Astrocyte (in vitro differentiated cells and primary cell): ENCODE results near the gene TRMU. TPM values are rescaled to one million over a fixed set of nuclear protein-coding genes. Genes with fewer than 3 reads are reported as not detected.

Experiments used
- DNase-seq: peaks from one replicate; pipeline ENCODE4 v3.0.0-alpha.2; 2010; ENCODE audit warnings: low read depth
- FAIRE-seq: peaks from 2 replicates; lab custom pipeline; 2011; peaks lifted over from hg19 to GRCh38; lab: Jason Lieb, UNC
- H2AFZ ChIP-seq: 2 replicates; pipeline ENCODE4 v1.6.0; 2012; ENCODE audit warnings: low read depth, low read length, inconsistent platforms
- H3K27ac ChIP-seq: 2 replicates; pipeline ENCODE4 v1.5.1; 2011; ENCODE audit warnings: low read depth, low read length, inconsistent platforms
- H3K27me3 ChIP-seq: 2 replicates; pipeline ENCODE4 v1.6.0; 2011; ENCODE audit warnings: low read length, inconsistent platforms; ENCODE audit not compliant: insufficient read depth
- H3K36me3 ChIP-seq: 2 replicates; pipeline ENCODE4 v1.5.1; 2011; ENCODE audit warnings: low read length, inconsistent platforms; ENCODE audit not compliant: insufficient read depth
- H3K4me1 ChIP-seq: 2 replicates; pipeline ENCODE4 v1.5.1; 2011; ENCODE audit warnings: low read length, inconsistent platforms; ENCODE audit not compliant: insufficient read depth
- H3K4me2 ChIP-seq: 2 replicates; pipeline ENCODE4 v1.6.0; 2012; ENCODE audit warnings: low read length, inconsistent platforms
- H3K4me3 ChIP-seq: 2 replicates; pipeline ENCODE4 v1.5.1; 2011; ENCODE audit warnings: low read depth, mild to moderate bottlenecking, low read length, inconsistent platforms; ENCODE audit not compliant: insufficient read depth
- H3K79me2 ChIP-seq: 2 replicates; pipeline ENCODE4 v1.6.0; 2012; ENCODE audit warnings: mild to moderate bottlenecking, low read length, inconsistent platforms; ENCODE audit not compliant: insufficient read depth
- H3K9ac ChIP-seq: 2 replicates; pipeline ENCODE4 v1.6.0; 2012; ENCODE audit warnings: mild to moderate bottlenecking, low read length, inconsistent platforms
- H3K9me3 ChIP-seq: 2 replicates; pipeline ENCODE4 v1.5.1; 2012; ENCODE audit warnings: low read depth, mild to moderate bottlenecking, low read length, inconsistent platforms; ENCODE audit not compliant: insufficient read depth
- H4K20me1 ChIP-seq: 2 replicates; pipeline ENCODE4 v1.6.0; 2012; ENCODE audit warnings: low read length, inconsistent platforms; ENCODE audit not compliant: insufficient read depth
- H3K27ac Mint-ChIP-seq: one replicate; pipeline ENCODE4 v1.8.0; 2021; ENCODE audit warnings: mild to moderate bottlenecking, mixed read lengths; ENCODE audit not compliant: unreplicated experiment
- H3K27me3 Mint-ChIP-seq: one replicate; pipeline ENCODE4 v1.8.0; 2021; ENCODE audit warnings: low read depth, mixed read lengths; ENCODE audit not compliant: unreplicated experiment
- H3K36me3 Mint-ChIP-seq: one replicate; pipeline ENCODE4 v1.8.0; 2021; ENCODE audit warnings: low read depth, mixed read lengths; ENCODE audit not compliant: unreplicated experiment
- H3K4me1 Mint-ChIP-seq: one replicate; pipeline ENCODE4 v1.8.0; 2021; ENCODE audit warnings: low read depth, mixed read lengths; ENCODE audit not compliant: unreplicated experiment
- H3K4me3 Mint-ChIP-seq: one replicate; pipeline ENCODE4 v1.8.0; 2021; ENCODE audit warnings: mild to moderate bottlenecking, moderate library complexity, mixed read lengths; ENCODE audit not compliant: unreplicated experiment
- H3K9me3 Mint-ChIP-seq: one replicate; pipeline ENCODE4 v1.8.0; 2021; ENCODE audit warnings: mild to moderate bottlenecking, mixed read lengths; ENCODE audit not compliant: unreplicated experiment
- EZH2 ChIP-seq: IDR thresholded peaks from 2 replicates; pipeline ENCODE4 v1.6.1; 2012; ENCODE audit warnings: mild to moderate bottlenecking, low read length, inconsistent platforms; ENCODE audit not compliant: insufficient read depth
- total RNA-seq: library from RNA; stranded (reverse); gene quantifications from 2 replicates; pipeline ENCODE4 v1.2.1, GENCODE V29; 2021
- TF ChIP-seq, protein P1 (sequence below): IDR thresholded peaks from 2 replicates; pipeline ENCODE4 v1.5.1; 2011; ENCODE audit warnings: low read depth, mild to moderate bottlenecking, inconsistent platforms, low read length, moderate library complexity; ENCODE audit not compliant: insufficient read depth

Gene TRMU
- total RNA-seq, 1 donor from 2014 or later, result 33.4 TPM

DNA sequence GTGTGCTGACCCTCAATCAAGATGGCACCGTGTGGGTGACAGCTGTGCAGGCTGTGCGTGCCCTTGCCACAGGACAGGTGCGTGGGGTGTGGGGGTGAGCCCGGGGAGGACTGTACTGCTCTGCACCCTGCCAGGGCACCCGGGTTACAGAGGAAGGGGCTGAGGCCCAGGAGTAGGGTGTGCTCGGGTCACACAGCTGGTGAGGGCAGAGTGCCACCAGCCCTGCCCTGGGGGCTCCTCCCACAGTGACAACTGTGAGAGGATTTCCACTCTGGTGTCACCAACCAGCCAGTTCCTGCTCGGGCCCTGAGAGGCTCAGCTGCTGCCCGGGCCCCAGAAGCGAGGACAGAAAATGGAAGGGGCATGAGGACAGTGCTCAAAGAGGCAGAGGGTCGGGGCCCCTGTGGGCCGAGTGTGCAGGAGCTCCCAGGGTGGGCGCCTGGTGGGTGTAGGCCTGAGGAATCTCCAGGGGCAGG is 20.5 kb downstream of the TRMU start:
- no peak overlapping the region for H3K9ac ChIP-seq
- H3K4me3 ChIP-seq, result no peak overlapping the region
- H3K4me2 ChIP-seq, result no peak overlapping the region
- peaks cover 6% of the 10 kb centered on the region for H3K4me1 ChIP-seq
- FAIRE-seq, result no peak
- H2AFZ ChIP-seq, result no peak overlapping the region
- peaks cover 26% of the 10 kb centered on the region for H3K36me3 Mint-ChIP-seq
- peaks cover 9% of the 10 kb centered on the region for H3K4me1 Mint-ChIP-seq
- H3K27me3 Mint-ChIP-seq, result no peaks in the 10 kb centered on the region
- H3K27me3 ChIP-seq, result no peaks in the 10 kb centered on the region
- no peaks in the 10 kb centered on the region for H3K9me3 Mint-ChIP-seq
- H3K9me3 ChIP-seq, result no peaks in the 10 kb centered on the region
- H3K79me2 ChIP-seq, result peaks cover 5% of the 10 kb centered on the region
- no peak overlapping the region for H3K27ac Mint-ChIP-seq
- no peak for TF ChIP-seq EZH2
- TF ChIP-seq, protein P1, sequence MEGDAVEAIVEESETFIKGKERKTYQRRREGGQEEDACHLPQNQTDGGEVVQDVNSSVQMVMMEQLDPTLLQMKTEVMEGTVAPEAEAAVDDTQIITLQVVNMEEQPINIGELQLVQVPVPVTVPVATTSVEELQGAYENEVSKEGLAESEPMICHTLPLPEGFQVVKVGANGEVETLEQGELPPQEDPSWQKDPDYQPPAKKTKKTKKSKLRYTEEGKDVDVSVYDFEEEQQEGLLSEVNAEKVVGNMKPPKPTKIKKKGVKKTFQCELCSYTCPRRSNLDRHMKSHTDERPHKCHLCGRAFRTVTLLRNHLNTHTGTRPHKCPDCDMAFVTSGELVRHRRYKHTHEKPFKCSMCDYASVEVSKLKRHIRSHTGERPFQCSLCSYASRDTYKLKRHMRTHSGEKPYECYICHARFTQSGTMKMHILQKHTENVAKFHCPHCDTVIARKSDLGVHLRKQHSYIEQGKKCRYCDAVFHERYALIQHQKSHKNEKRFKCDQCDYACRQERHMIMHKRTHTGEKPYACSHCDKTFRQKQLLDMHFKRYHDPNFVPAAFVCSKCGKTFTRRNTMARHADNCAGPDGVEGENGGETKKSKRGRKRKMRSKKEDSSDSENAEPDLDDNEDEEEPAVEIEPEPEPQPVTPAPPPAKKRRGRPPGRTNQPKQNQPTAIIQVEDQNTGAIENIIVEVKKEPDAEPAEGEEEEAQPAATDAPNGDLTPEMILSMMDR, result no peak
- no peak overlapping the region for H3K4me3 Mint-ChIP-seq
- H3K36me3 ChIP-seq, result peaks cover 5% of the 10 kb centered on the region
- H4K20me1 ChIP-seq, result peaks cover 63% of the 10 kb centered on the region
- no peak for DNase-seq
- no peak overlapping the region for H3K27ac ChIP-seq

GRCh38 chr22:46356496-46357480 is 21.3 kb downstream of the TRMU start:
- no peak overlapping the region for H3K4me2 ChIP-seq
- no peaks in the 10 kb centered on the region for H3K27me3 Mint-ChIP-seq
- peaks cover 55% of the 10 kb centered on the region for H4K20me1 ChIP-seq
- no peak for FAIRE-seq
- no peak overlapping the region for H3K27ac ChIP-seq
- peaks cover 33% of the 10 kb centered on the region for H3K36me3 Mint-ChIP-seq
- H3K27ac Mint-ChIP-seq, result no peak overlapping the region
- peaks cover 6% of the 10 kb centered on the region for H3K4me1 ChIP-seq
- H2AFZ ChIP-seq, result no peak overlapping the region
- no peak overlapping the region for H3K4me3 ChIP-seq
- peaks cover 9% of the 10 kb centered on the region for H3K4me1 Mint-ChIP-seq
- no peaks in the 10 kb centered on the region for H3K9me3 ChIP-seq
- peaks cover 5% of the 10 kb centered on the region for H3K79me2 ChIP-seq
- H3K27me3 ChIP-seq, result no peaks in the 10 kb centered on the region
- no peak for DNase-seq
- no peak overlapping the region for H3K9ac ChIP-seq
- TF ChIP-seq EZH2, result no peak
- TF ChIP-seq, protein P1, result no peak
- H3K9me3 Mint-ChIP-seq, result no peaks in the 10 kb centered on the region
- H3K4me3 Mint-ChIP-seq, result no peak overlapping the region
- H3K36me3 ChIP-seq, result peaks cover 5% of the 10 kb centered on the region
